ENCODE measurements around the gene PRKAG2. TPM values are rescaled to one million over a fixed set of nuclear protein-coding genes. Genes with fewer than 3 reads are reported as not detected.

PRKAG2 gene
- total and polyA plus RNA-seq, 2 of the 8 experiments (the other 6 are each of a cell fraction or from before 2014, with no cell fraction given), result 7.5 to 18.1 TPM

GRCh38 chr7:151903249-151904032 lies 26.5 kb upstream of the PRKAG2 start:
- Histone ChIP-seq H3K4me2 (ENCODE audit: insufficient read depth in 1 of 2, low read depth in 2 of 2, low read length in 2 of 2) (no peak overlapping the region), H4K91ac (replicated peaks; ENCODE audit: insufficient read length, low read length) (no peak overlapping the region), H3K23me2 (ENCODE audit: low read depth, low read length) (peaks cover 2% of the 10 kb centered on the region; the same call in 1 of the 2 replicates), H3K79me1 (ENCODE audit: low read depth, low read length) (no peaks in the 10 kb centered on the region), H3K56ac (replicated peaks; ENCODE audit: insufficient read length, low read depth, low read length) (no peak overlapping the region), H2BK15ac (ENCODE audit: low read length) (no peak overlapping the region), H3K79me2 (ENCODE audit: control insufficient read depth in 1 of 2, insufficient read depth in 2 of 2, low read length in 2 of 2) (no peaks in the 10 kb centered on the region), H2BK20ac (ENCODE audit: low read length) (no peak overlapping the region), H3K4me1 (replicated peaks in 1 of 4; ENCODE audit: control insufficient read depth in 3 of 4, insufficient read depth in 4 of 4, low read length in 3 of 4) (no peaks in the 10 kb centered on the region), H3K27ac (ENCODE audit: low read depth, low read length) (no peak overlapping the region), H3K27me3 (replicated peaks in 1 of 4; ENCODE audit: control insufficient read depth in 3 of 4, extremely low read depth in 1 of 4, insufficient read depth in 3 of 4, low read length in 3 of 4) (peaks cover 0 to 3% (median 0%) of the 10 kb centered on the region in 4 experiments; a peak in 3 of 7 replicates), H3K4me3 (ENCODE audit: extremely low read depth in 1 of 4, insufficient read depth in 2 of 4, low read depth in 3 of 4, low read length in 4 of 4) (no peak overlapping the region), H3K14ac (ENCODE audit: insufficient read length) (no peak overlapping the region), H3K36me3 (ENCODE audit: control insufficient read depth in 2 of 4, insufficient read depth in 4 of 4, low read length in 3 of 4) (no peaks in the 10 kb centered on the region), H3K9ac (replicated peaks in 1 of 4; ENCODE audit: extremely low read depth in 1 of 4, low read depth in 3 of 4, low read length in 3 of 4) (no peak overlapping the region), H3K18ac (ENCODE audit: extremely low read depth, low read length) (no peak overlapping the region), H4K5ac (ENCODE audit: insufficient read length, low read depth, low read length) (no peak overlapping the region), H2AK5ac (ENCODE audit: low read depth, low read length) (no peak overlapping the region), H2AFZ (ENCODE audit: low read length) (no peak overlapping the region), H3K9me3 (ENCODE audit: insufficient read depth in 2 of 2, low read depth in 1 of 2, low read length in 1 of 2) (no peaks in the 10 kb centered on the region), H4K8ac (ENCODE audit: extremely low read depth, insufficient read depth, low read length) (no peak overlapping the region), H4K20me1 (replicated peaks in 1 of 2; ENCODE audit: control insufficient read depth in 1 of 2, insufficient read depth in 2 of 2, low read length in 2 of 2) (no peaks in the 10 kb centered on the region), H2BK5ac (ENCODE audit: low read depth, low read length) (no peak overlapping the region), H3K4ac (replicated peaks; ENCODE audit: insufficient read length, low read depth, low read length) (no peak overlapping the region), H2BK12ac (ENCODE audit: low read depth, low read length) (no peak overlapping the region), H2BK120ac (replicated peaks; ENCODE audit: low read depth, low read length) (no peak overlapping the region), H3K23ac (ENCODE audit: insufficient read length) (no peak overlapping the region)
- ChIA-PET CTCF (ENCODE audit: partially characterized antibody) (no interaction called here), POLR2A (ENCODE audit: partially characterized antibody) (no interaction called here)
- FAIRE-seq, result no peak
- no peak for DNase-seq (ENCODE audit: low read depth in 1 of 2, low spot score in 2 of 2)
- 85% methylated on average over 9 of the region's 9 CpGs; no CpG with 5 or more reads in 1 of the 2 experiments for WGBS, 2 experiments (ENCODE audit: extremely low coverage in 1 of 2, insufficient coverage in 1 of 2, insufficient read length in 1 of 2, insufficient replicate concordance in 2 of 2, low coverage in 1 of 2, low lambda C conversion rate in 2 of 2, missing lambda C conversion rate in 1 of 2)
- TF ChIP-seq CBX8 (IDR thresholded peaks at IDR 0.05; ENCODE audit: borderline replicate concordance, low read depth, low read length) (no peak), SIRT6 (IDR thresholded peaks at IDR 0.05; ENCODE audit: low read length) (no peak), JUN (IDR thresholded peaks at IDR 0.05; ENCODE audit: low read depth, low read length) (no peak), SAP30 (IDR thresholded peaks at IDR 0.05; ENCODE audit: insufficient read depth, insufficient replicate concordance, low read length) (no peak), KDM1A (IDR thresholded peaks at IDR 0.05; ENCODE audit: borderline replicate concordance, low read length) (no peak), GABPA (IDR thresholded peaks at IDR 0.05; ENCODE audit: borderline replicate concordance, insufficient read depth, low read length) (no peak), SIN3A (conservative IDR thresholded peaks at IDR 0.05 in 1 of 2, IDR thresholded peaks at IDR 0.05 in 1 of 2; ENCODE audit: low read depth in 1 of 2, low read length in 2 of 2) (no peak), CHD1 (IDR thresholded peaks at IDR 0.05; ENCODE audit: low read depth, low read length) (no peak), NANOG (IDR thresholded peaks at IDR 0.05; ENCODE audit: insufficient read depth, low read depth, low read length, poor library complexity, severe bottlenecking) (no peak), ATF2 (IDR thresholded peaks at IDR 0.05; ENCODE audit: low read length) (no peak), HDAC6 (IDR thresholded peaks at IDR 0.05; ENCODE audit: low read depth, low read length) (no peak)

All from H1 (cell line).